HG03135 (cell line): ENCODE data around the gene TNFRSF12A.

ENCODE experiments used
- ATAC-seq: cut with Tn5 transposase; IDR thresholded peaks from one replicate; pipeline ENCODE4 v1.9.1; 2021; ENCODE audit warnings: mild to moderate bottlenecking, moderate library complexity; ENCODE audit not compliant: unreplicated experiment

The TNFRSF12A gene, protein sequence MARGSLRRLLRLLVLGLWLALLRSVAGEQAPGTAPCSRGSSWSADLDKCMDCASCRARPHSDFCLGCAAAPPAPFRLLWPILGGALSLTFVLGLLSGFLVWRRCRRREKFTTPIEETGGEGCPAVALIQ

DNA sequence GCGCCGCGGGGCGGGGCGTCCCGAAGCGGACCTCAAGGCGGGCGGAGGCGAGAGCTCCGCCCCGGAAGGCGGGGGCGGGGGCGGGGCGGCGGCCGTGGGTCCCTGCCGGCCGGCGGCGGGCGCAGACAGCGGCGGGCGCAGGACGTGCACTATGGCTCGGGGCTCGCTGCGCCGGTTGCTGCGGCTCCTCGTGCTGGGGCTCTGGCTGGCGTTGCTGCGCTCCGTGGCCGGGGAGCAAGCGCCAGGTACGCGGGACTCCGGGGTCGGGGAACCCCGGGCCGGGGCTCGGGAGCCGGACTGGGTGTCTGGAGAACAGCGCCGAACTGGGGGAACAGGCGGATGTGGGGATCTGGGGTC is at the start of gene TNFRSF12A:
Gene TNFRSF12A, plus strand, starts transcription at position 122 of the 357 bp plus-strand sequence. Its CDS starts 30 bp downstream, at position 152.
- no peak for ATAC-seq

DNA sequence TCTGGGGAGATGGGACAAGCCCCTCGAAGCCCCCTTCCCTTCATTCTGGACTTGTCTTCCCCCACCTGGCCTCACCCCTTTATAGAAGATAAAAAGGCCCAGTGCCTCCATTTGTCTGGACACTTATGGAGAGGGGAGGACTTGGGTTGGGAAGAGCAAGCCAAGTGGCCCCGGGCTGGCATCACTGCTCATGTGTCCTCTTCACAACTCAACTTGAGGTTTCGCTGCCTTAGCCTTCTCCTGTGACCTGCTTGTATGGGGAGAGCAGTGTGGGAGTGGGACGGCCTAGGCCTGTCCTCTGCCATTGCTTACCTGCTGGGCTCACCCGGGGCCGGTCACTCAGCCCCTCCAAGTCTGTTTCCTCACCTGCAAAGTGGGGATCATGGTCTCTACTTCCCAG is 49.6 kb upstream of the TNFRSF12A start:
- no peak for ATAC-seq

DNA sequence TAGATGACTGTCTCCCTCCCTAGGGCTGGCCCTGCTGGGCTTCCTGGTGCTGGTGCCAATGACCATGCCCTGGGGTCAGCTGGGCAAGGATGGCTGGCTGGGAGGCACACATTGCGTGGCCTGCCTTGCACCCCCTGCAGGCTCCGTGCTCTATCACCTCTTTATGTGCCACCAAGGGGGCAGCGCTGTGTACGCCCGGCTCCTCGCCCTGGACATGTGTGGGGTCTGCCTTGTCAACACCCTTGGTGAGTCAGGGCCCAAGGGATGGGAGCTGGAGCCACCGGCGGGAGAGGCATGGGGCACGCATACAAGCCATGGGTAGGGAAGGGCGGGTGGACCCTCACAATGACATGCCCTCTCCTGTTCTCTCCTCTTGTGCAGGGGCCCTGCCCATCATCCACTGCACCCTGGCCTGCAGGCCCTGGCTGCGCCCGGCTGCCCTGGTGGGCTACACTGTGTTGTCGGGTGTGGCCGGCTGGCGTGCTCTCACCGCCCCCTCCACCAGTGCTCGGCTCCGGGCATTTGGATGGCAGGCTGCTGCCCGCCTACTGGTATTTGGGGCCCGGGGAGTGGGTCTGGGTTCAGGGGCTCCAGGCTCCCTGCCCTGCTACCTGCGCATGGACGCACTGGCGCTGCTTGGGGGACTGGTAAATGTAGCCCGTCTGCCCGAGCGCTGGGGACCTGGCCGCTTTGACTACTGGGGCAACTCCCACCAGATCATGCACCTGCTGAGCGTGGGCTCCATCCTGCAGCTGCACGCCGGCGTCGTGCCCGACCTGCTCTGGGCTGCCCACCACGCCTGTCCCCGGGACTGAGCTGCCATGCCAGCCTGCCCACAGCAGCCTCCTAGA is 48.8 kb upstream of the TNFRSF12A start:
- ATAC-seq: no peak

DNA sequence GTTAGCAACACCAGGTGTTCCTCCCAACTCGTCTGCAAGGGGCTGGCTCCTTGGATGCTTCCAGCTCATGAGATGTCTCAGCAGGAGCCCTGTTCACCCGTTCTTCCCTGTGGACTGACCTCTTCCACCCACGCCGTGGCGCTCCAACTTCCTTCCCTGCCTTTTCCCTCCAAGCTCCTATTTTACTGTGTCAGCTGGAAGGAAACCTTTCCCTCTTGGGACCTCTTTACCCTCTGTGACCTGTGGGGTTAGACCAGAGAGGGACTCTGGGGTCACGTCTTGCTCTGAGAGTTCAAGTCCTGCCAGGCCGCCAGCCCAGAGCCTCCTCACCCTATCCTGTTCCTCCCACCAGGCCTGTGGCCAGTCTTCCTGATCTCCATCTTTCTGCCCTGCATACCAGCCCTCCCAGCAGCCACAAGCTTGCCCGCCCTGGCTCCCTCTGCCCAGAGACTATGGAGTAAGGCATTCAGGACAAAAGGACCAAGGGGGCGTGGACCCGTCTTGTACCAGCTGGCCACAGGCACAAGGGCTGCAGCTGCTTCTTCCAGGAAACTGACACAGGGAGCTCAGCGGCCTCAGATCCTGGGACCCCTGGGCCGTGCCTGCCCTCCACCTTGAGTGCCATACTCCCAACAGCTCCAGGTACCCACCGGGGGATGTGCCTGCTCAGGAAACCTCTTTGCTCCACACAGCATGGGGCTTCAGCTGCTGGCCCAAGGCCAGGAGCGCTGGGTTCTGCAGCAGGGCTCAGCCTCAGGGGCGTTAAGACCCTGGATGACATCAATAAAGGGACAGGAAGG is 48.0 kb upstream of the TNFRSF12A start:
- ATAC-seq: no peak

DNA sequence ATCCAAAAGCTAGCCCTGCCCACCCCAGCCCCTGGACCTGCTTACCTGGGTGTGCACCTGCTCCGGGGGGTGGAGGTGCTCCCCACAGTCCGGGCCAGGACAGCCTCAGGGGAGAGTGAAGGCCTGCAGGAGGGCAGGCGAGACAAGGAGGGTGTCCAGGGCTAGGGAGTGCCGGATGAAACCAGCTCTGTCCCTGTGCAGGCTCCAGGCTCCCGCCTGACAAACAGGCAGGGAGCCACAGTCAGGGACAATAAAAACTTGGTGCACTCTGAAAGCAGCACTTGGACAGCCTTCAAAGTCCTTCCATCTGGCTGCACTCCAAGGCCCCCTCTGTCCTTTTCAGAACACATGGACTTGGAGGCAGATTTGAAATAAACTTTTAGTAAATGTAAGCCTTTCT is 47.1 kb upstream of the TNFRSF12A start:
- ATAC-seq: no peak

DNA sequence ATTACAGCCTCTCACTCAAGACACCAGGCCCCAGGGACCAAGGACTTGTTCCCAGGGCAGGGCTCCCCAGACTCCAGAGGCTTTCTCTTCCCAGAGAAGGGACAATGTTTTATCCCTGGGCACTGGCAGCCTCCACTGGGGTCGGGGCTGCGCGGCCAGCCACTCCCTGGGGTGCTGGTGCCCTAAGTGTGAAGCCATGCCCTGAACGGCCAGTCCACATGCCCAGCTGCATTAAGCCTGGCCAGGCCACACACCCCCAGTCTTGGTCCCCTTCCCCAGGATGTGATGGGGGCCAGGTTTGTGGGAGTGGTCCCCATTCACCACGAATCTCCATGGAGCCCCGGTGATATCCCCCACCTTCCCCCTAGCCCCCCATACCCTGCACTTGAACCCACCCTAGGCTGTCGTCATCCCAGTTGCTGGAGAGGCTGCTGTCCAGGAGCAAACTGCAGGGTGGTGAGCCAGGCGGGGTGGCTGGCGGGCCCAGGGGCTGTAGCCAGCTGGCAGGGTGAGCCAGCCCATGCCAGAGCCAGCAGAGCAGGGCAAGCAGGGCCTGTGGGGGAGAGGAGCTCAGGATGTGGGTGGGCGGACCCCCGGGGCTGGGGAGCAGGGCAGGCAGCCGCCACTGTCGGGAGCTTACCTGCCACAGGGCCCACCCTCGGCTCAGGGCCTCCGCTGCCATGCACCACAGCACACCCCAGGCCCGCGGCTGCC is 46.4 kb upstream of the TNFRSF12A start:
- no peak for ATAC-seq

- no peak for ATAC-seq
These were observed 45.7 kb upstream of the TNFRSF12A start for GRCh38 chr16:2974319-2975056.

DNA sequence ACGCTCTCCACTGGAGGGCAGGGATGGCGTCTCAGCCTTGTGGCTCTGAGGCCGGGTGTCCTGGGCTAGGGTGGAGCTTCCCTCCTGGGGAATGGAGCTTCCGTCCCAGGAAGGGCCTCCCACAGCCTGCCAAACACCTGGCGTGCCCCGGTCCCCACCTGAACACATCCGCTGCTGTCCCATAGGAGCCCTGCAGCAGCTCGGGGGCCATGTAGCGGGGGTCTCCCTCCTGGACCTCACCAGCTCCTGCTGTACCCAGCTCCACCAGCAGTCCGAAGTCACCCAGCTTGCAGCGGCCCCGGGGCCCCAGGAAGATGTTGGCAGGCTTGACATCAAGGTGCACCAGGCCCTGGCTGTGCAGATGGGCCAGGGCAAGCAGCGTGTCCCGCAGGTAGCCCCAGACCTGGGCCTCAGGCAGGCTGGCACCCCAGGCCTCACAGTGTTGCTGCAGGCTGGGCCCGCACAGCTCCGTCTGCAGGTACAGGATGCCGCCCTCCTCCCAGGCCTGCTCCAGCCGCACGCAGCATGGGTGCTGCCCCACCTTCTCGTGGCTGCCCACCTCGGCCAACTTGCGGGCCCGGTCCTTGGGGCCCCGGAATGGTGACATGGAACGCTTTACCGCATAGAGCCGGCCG is 44.9 kb upstream of the TNFRSF12A start:
- no peak for ATAC-seq

GRCh38 chr16:2976201-2976600 is 44.0 kb upstream of the TNFRSF12A start:
- no peak for ATAC-seq

DNA sequence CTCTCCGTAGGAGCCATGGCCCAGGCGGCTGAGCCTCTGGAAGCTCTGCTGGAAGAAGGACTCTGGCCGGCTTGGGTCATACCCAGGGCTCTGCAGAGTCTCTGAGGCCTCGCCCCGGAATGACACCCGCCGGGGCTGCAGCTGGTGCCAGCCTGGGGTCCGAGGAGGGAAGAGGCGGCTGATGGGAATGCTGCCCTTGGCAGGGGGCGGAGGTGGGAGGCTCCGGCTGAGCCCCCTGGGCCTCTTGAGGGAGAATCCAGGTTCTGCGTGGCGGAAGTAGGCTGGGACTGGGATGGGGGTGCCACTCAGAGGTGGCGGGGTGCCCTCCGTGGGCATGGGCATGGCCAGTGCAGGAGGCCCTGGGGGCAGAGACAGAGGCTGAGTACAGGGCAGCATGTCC is 43.5 kb upstream of the TNFRSF12A start:
- no peak for ATAC-seq

GRCh38 chr16:2977440-2977839 is 42.7 kb upstream of the TNFRSF12A start:
- ATAC-seq: no peak

- peak; percentile 11 for ATAC-seq
These were observed 40.4 kb upstream of the TNFRSF12A start for GRCh38 chr16:2979669-2980226.

- ATAC-seq: peak; percentile 63
These were observed 39.7 kb upstream of the TNFRSF12A start, which contains the start of gene PKMYT1 for GRCh38 chr16:2980227-2981176. Gene PKMYT1, minus strand, starts transcription at chr16:2980446. Its CDS starts 789 bp downstream, at chr16:2979657.

DNA sequence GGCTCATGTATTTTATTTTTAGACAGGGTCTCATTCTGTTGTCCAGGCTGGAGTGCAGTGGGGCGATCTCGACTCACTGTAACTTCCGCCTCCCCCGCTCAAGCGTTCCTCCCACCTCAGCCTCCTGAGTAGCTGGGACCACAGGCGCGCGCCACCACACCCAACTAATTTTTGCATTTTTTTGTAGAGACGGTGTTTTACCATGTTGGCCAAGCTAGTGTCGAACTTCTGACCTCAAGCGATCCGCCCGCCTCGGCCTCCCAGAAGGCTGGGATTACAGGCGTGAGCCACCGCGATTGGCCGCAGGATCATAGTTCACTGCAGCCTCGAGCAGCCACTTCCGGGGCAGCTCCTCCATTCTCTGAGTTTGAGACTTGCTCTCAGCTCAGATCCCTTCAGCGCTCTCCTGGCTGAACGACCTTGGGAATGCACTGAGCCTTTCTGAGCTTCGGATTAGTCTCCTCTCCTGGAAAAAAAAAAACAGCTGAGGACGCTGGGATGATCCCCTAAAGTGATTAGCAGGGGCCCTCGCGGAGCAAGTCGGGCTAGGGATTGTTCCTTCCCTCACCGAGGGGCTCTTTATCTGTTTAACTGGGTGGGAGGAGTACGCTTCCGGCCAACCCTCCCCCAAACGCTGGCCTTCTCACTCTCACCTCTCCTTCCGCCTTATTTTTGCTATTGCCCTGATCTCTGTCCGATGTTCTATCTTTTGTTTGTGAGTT is 38.8 kb upstream of the TNFRSF12A start:
- ATAC-seq: no peak

DNA sequence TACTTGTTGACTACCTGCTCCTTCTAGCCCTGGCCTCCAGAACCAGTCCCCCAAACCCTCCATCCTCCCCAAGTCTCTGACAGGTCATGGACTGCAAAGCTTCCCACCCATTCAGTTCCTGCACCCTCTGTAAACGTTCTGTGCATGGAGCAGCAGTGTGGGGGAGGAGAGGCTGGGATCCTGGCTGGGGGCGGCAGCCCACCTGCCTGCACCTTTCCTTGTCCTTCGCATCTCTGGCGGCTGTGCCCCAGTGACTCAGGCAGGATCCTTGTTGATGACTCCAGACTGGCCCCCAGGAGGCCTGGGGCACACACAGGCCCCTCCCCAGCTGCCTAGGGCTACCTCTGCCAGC is 38.3 kb upstream of the TNFRSF12A start:
- no peak for ATAC-seq

GRCh38 chr16:2982402-2982801 is 37.8 kb upstream of the TNFRSF12A start:
- no peak for ATAC-seq

- ATAC-seq: no peak
These were observed 36.4 kb upstream of the TNFRSF12A start for GRCh38 chr16:2983706-2984136.

DNA sequence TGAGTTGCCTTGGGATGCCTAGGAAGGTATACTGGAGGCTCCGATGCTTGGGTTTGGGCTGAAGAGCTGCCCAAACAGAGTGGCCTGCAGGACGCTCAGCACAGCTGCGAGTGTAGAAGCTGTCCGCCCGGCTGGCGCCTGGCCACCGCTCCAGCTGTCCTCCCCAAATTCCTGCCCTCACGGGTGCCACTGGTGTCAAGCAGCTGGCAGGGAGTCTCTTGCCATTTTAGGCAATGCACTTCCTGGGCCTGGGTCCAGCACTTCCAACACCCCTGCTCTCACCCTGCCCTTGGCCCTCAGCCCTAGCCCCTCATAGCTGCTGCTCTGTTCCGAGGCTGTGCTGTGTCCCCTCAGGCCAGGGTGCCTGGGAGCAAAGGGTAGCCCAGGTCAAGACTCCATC is 34.7 kb upstream of the TNFRSF12A start:
- ATAC-seq: no peak
